OCI-M2 (cell line): ENCODE results near the gene BPIFB4.

ENCODE experiments used
- DNase-seq: peaks from one replicate; lab custom pipeline; 2025; ENCODE audit not compliant: unreplicated experiment; lab: John Stamatoyannopoulos, UW

The BPIFB4 gene

GRCh38 chr20:33160681-33161080 lies 81.2 kb downstream of the BPIFB4 start:
- DNase-seq: no peak
